GM10847 (cell line): ENCODE data around the gene ARRDC3.

Source experiments
- POLR2A ChIP-seq: IDR thresholded peaks from 2 replicates; pipeline ENCODE4 v1.6.1; 2011; ENCODE audit not compliant: insufficient read length; ENCODE audit errors: extremely low read depth

ARRDC3 gene, protein sequence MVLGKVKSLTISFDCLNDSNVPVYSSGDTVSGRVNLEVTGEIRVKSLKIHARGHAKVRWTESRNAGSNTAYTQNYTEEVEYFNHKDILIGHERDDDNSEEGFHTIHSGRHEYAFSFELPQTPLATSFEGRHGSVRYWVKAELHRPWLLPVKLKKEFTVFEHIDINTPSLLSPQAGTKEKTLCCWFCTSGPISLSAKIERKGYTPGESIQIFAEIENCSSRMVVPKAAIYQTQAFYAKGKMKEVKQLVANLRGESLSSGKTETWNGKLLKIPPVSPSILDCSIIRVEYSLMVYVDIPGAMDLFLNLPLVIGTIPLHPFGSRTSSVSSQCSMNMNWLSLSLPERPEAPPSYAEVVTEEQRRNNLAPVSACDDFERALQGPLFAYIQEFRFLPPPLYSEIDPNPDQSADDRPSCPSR

DNA sequence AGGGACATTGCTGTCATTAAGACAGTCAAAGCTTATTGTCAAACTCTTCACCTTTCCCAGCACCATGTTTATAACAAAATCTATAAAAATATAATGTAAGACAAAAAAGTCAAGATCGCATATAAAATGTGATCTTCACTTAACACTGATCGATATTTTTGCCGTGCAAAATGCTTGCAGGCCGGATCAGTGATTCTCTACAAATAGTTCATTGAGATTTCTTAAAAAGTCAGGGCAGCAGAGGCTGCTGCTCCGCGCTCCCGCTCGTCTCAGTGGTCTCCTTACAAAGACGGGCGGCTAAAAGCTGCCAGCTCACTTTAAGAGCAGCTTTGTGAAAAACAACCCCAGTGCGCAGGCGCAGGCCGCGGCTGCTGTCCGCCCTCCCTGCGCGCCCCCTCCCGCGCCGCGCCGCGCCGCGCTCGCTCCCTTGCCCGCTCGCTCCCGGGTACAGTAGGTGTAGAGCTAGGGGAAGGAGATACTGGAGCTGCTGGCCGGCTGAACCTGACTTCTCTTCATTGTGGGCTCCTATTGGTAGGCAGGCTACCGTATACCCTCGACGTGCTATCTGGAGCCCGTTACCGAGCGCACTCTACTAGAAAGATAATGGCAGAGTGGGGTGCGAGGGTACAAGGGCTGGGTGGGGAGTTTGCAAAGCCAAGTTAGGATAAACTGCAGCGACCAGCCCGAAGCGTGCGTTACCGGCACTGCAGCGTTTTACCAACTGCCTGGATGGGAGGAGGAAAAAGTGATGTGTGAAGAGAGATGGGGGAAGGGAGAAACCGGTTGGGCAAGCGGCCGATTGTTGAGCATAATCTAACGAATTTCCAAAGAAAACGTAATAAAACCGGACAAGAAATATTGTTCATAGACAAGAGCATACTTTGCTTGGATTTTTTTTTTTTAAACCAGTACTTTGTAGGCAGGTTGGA, at the start of gene ARRDC3:
ARRDC3 (minus strand) TSS at position 291 of the 929 bp plus-strand sequence; CDS start at position 66, 225 bp downstream.
- TF ChIP-seq POLR2A, result peak; percentile 98

- TF ChIP-seq POLR2A, result no peak
Measured at GRCh38 chr5:91430949-91431348, 47.8 kb upstream of the ARRDC3 start.

- no peak for TF ChIP-seq POLR2A
Measured at GRCh38 chr5:91424638-91425436, 41.7 kb upstream of the ARRDC3 start.

DNA sequence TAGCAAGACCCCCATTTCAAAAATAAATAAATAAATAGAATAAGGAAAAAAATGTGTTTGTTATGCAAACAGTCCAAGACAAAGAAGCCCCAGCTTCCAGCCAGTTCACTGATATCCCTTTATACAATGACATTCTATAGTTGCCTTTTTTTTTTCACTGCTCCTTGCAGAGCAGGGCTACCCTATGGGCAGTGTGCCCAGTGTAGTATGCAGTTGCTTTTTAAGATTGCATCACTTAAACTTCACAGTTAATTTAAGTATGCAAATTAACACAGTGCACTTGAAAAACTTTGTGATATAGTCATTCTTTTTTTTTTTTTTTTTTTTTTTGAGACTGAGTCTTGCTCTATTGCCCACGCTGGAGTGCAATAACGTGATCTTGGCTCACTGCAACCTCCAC, 40.8 kb upstream of the ARRDC3 start:
- TF ChIP-seq POLR2A, result no peak

GRCh38 chr5:91420879-91421278, 37.8 kb upstream of the ARRDC3 start:
- no peak for TF ChIP-seq POLR2A

- TF ChIP-seq POLR2A, result no peak
Measured at GRCh38 chr5:91419571-91420537, 36.7 kb upstream of the ARRDC3 start.

DNA sequence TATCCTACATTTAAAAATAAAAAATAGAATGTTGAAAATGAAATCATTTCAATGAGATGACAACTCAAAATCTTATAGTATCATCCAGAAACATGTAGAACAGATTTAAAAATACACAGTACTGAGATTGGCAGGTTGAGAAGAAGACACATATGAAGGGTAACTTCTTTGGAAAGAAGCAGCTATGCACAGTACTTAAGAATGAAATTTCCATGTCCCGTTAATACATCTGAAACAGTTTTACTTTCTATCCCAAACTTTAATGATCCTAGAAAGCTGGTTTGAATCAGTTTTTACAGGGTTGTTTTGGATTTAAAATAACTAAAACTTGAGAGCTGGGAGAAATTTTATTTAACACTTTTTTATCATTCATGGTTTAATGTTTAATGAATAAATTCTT, 36.0 kb upstream of the ARRDC3 start:
- TF ChIP-seq POLR2A, result no peak

GRCh38 chr5:91418158-91418557, 35.0 kb upstream of the ARRDC3 start:
- no peak for TF ChIP-seq POLR2A

GRCh38 chr5:91417219-91417618, 34.1 kb upstream of the ARRDC3 start:
- no peak for TF ChIP-seq POLR2A

- TF ChIP-seq POLR2A, result no peak
Measured at GRCh38 chr5:91416491-91416890, 33.4 kb upstream of the ARRDC3 start.

- no peak for TF ChIP-seq POLR2A
Measured at GRCh38 chr5:91409304-91409703, 26.2 kb upstream of the ARRDC3 start.

DNA sequence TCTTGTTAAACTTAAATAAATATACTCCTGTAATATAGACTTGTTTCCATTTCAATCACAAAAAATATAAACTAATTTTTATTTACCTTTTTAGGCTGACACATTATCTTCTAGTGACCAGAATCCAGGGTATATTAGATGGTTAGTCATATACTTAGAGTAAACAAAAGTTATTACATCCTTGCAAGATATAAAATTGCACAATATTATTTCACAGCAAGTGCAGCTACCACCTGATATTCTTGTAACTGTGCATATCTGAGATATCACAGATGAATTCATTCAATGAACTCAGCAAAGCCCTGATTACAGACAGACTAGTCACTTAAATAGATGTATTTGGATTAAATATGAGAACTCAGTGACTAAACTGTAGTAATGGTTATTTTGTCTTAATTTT, 25.6 kb upstream of the ARRDC3 start:
- TF ChIP-seq POLR2A, result no peak

GRCh38 chr5:91407204-91407603, 24.1 kb upstream of the ARRDC3 start:
- no peak for TF ChIP-seq POLR2A

DNA sequence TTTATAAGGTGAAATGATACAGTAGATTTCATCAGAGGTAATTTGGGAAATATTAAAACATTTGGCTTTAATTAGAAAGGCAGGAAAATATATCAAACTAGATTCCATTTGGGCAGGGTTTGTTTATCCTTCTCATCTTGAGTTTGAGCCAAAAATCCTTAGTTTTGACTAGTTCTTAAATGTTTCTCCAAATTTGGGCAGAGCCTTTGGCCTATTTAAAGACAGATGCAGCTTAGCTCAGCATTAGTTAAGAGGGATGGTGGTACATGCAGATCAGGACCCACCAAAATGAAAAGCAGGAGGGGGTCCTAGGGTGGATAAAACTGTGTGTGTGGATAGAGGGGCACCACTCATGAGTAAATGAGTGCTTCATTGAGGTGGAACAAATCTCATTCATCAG, 20.3 kb upstream of the ARRDC3 start:
- no peak for TF ChIP-seq POLR2A

- TF ChIP-seq POLR2A, result no peak
Measured at GRCh38 chr5:91401175-91401574, 18.1 kb upstream of the ARRDC3 start.

GRCh38 chr5:91397791-91398190, 14.7 kb upstream of the ARRDC3 start:
- no peak for TF ChIP-seq POLR2A
